H9 (cell line): ENCODE results near the gene MALSU1. TPM values are rescaled to one million over a fixed set of nuclear protein-coding genes. Genes with fewer than 3 reads are reported as not detected.

Experiments used
- DNase-seq: peaks from one replicate; pipeline ENCODE4 v3.0.0-alpha.2; 2017
- H2AFZ ChIP-seq: one replicate; pipeline ENCODE4 v1.6.1; 2013; ENCODE audit warnings: mild to moderate bottlenecking, low read length, control low read depth, moderate library complexity
- H2AK5ac ChIP-seq: 2 replicates; pipeline ENCODE4 v1.6.1; 2013; ENCODE audit warnings: low read length, control low read depth, mixed read lengths; ENCODE audit not compliant: insufficient read length
- H2BK120ac ChIP-seq: one replicate; pipeline ENCODE4 v1.6.1; 2013; ENCODE audit warnings: low read depth, mild to moderate bottlenecking, low read length, control low read depth, inconsistent platforms; ENCODE audit not compliant: poor library complexity, severe bottlenecking
- H2BK12ac ChIP-seq: 2 replicates; pipeline ENCODE4 v1.6.1; 2013; ENCODE audit warnings: low read length, control low read depth, mixed read lengths, low read depth; ENCODE audit not compliant: insufficient read length
- H2BK15ac ChIP-seq: 2 replicates; pipeline ENCODE4 v1.6.1; 2013; ENCODE audit warnings: low read depth, low read length, control low read depth
- H2BK20ac ChIP-seq: one replicate; pipeline ENCODE4 v1.6.1; 2013; ENCODE audit warnings: low read depth, mild to moderate bottlenecking, low read length, control low read depth, inconsistent platforms; ENCODE audit not compliant: poor library complexity, severe bottlenecking
- H2BK5ac ChIP-seq: 2 replicates; pipeline ENCODE4 v1.6.1; 2013; ENCODE audit warnings: low read length, control low read depth, mixed read lengths; ENCODE audit not compliant: insufficient read length
- H3K14ac ChIP-seq: 2 replicates; pipeline ENCODE4 v1.6.1; 2013; ENCODE audit warnings: low read length, control low read depth; ENCODE audit not compliant: insufficient read depth
- H3K18ac ChIP-seq: 2 replicates; pipeline ENCODE4 v1.6.1; 2013; ENCODE audit warnings: low read depth, mild to moderate bottlenecking, mixed read lengths, low read length, control low read depth; ENCODE audit not compliant: insufficient read length
- H3K23ac ChIP-seq: 2 replicates; pipeline ENCODE4 v1.6.1; 2013; ENCODE audit warnings: low read length, control low read depth, mixed read lengths, low read depth; ENCODE audit not compliant: insufficient read length
- H3K23me2 ChIP-seq: 2 replicates; pipeline ENCODE4 v1.6.1; 2013; ENCODE audit warnings: low read depth, mild to moderate bottlenecking, mixed read lengths, low read length, control low read depth; ENCODE audit not compliant: insufficient read length, poor library complexity, severe bottlenecking
- H3K27ac ChIP-seq: 2 replicates; pipeline ENCODE4 v1.5.1; 2013; ENCODE audit warnings: low read length, control low read depth, mixed read lengths, low read depth; ENCODE audit not compliant: insufficient read length
- H3K27me3 ChIP-seq: 2 replicates; pipeline ENCODE4 v1.6.1; 2013; ENCODE audit warnings: low read length, control low read depth, inconsistent platforms; ENCODE audit not compliant: insufficient read depth
- H3K4ac ChIP-seq: 2 replicates; pipeline ENCODE4 v1.6.1; 2013; ENCODE audit warnings: low read depth, mild to moderate bottlenecking, control low read depth, inconsistent platforms, low read length, moderate library complexity
- H3K4me1 ChIP-seq: 2 replicates; pipeline ENCODE4 v1.6.1; 2013; ENCODE audit warnings: low read length, control low read depth, inconsistent platforms; ENCODE audit not compliant: insufficient read depth
- H3K4me2 ChIP-seq: 2 replicates; pipeline ENCODE4 v1.6.1; 2013; ENCODE audit warnings: low read length, control low read depth, mixed read lengths; ENCODE audit not compliant: insufficient read length, insufficient read depth
- H3K56ac ChIP-seq: 2 replicates; pipeline ENCODE4 v1.6.1; 2013; ENCODE audit warnings: low read depth, mild to moderate bottlenecking, mixed read lengths, low read length, control low read depth; ENCODE audit not compliant: insufficient read length
- H3K79me1 ChIP-seq: 2 replicates; pipeline ENCODE4 v1.6.1; 2013; ENCODE audit warnings: low read depth, mild to moderate bottlenecking, moderate library complexity, low read length, control low read depth, inconsistent platforms; ENCODE audit not compliant: insufficient read depth, poor library complexity, severe bottlenecking
- H3K79me2 ChIP-seq: 2 replicates; pipeline ENCODE4 v1.6.1; 2013; ENCODE audit warnings: low read length, control low read depth, inconsistent platforms; ENCODE audit not compliant: insufficient read depth
- H3K9ac ChIP-seq: 2 replicates; pipeline ENCODE4 v1.6.1; 2013; ENCODE audit warnings: low read length, control low read depth, mixed read lengths; ENCODE audit not compliant: insufficient read length; ENCODE audit errors: extremely low read depth
- H3K9me3 ChIP-seq: one replicate; pipeline ENCODE4 v1.6.1; 2013; ENCODE audit warnings: low read depth, low read length, inconsistent platforms; ENCODE audit not compliant: control insufficient read depth
- H3T11ph ChIP-seq: one replicate; pipeline ENCODE4 v1.6.1; 2013; ENCODE audit warnings: mild to moderate bottlenecking, low read length, control low read depth, inconsistent platforms
- H4K20me1 ChIP-seq: one replicate; pipeline ENCODE4 v1.6.1; 2013; ENCODE audit not compliant: control insufficient read depth, insufficient read length, insufficient read depth
- H4K5ac ChIP-seq: 2 replicates; pipeline ENCODE4 v1.6.1; 2013; ENCODE audit warnings: low read depth, mild to moderate bottlenecking, mixed read lengths, low read length, control low read depth; ENCODE audit not compliant: insufficient read length
- H4K8ac ChIP-seq: replicated peaks from 2 replicates; pipeline ENCODE4 v1.6.1; 2013; ENCODE audit warnings: low read length, control low read depth, mixed read lengths, low read depth; ENCODE audit not compliant: insufficient read length
- H4K91ac ChIP-seq: 2 replicates; pipeline ENCODE4 v1.6.1; 2013; ENCODE audit warnings: low read depth, mild to moderate bottlenecking, moderate library complexity, mixed read lengths, low read length, control low read depth; ENCODE audit not compliant: insufficient read length
- H3K27ac Mint-ChIP-seq, 3 experiments: 2 replicates in 2 of 3; 3 replicates in 1 of 3; pipeline ENCODE4 v1.8.0; 2020 to 2021; ENCODE audit warnings: mixed read lengths in 3 of 3, mild to moderate bottlenecking in 1 of 3, moderate library complexity in 1 of 3
- H3K27me3 Mint-ChIP-seq: 2 replicates; pipeline ENCODE4 v1.8.0; 2021; ENCODE audit warnings: low read depth, mild to moderate bottlenecking, moderate library complexity, mixed read lengths
- H3K36me3 Mint-ChIP-seq, 3 experiments: 2 replicates in 2 of 3; 3 replicates in 1 of 3; pipeline ENCODE4 v1.8.0; 2020 to 2021; ENCODE audit warnings: low read depth in 3 of 3, mixed read lengths in 3 of 3; ENCODE audit not compliant: insufficient read depth in 1 of 3
- H3K4me1 Mint-ChIP-seq, 2 experiments: 2 replicates each; pipeline ENCODE4 v1.8.0; 2020; ENCODE audit warnings: mixed read lengths in 2 of 2
- H3K4me3 Mint-ChIP-seq, 2 experiments: 2 replicates in 1 of 2; 3 replicates in 1 of 2; pipeline ENCODE4 v1.8.0; 2020 to 2021; ENCODE audit warnings: mild to moderate bottlenecking in 2 of 2, mixed read lengths in 2 of 2, moderate library complexity in 1 of 2
- H3K9me3 Mint-ChIP-seq, 2 experiments: 2 replicates in 1 of 2; 3 replicates in 1 of 2; pipeline ENCODE4 v1.8.0; 2020; ENCODE audit warnings: mild to moderate bottlenecking in 2 of 2, mixed read lengths in 2 of 2, moderate library complexity in 1 of 2
- WGBS: extraction: QIAGEN DNeasy Blood & Tissue Kit; methylation state at CpG from one replicate; pipeline ENCODE4 v1.1.7; 2013; ENCODE audit warnings: missing lambda C conversion rate, low lambda C conversion rate, mixed read lengths; ENCODE audit not compliant: insufficient read length; ENCODE audit errors: extremely low coverage; 5-methylcytosine and 5-hydroxymethylcytosine counted together
- total RNA-seq: library from RNA; stranded (reverse); gene quantifications from 2 replicates; pipeline ENCODE4 v1.2.1, GENCODE V29; 2021
- TF ChIP-seq, protein P1 (sequence below): fragments of 200-600 bp; sonication (generic); conservative IDR thresholded peaks from 3 replicates; pipeline ENCODE4 v1.8.0; 2021; ENCODE audit warnings: antibody characterized with exemption, mild to moderate bottlenecking

The MALSU1 gene
- total RNA-seq, 1 experiment from 2014 or later = 83.4 TPM

DNA sequence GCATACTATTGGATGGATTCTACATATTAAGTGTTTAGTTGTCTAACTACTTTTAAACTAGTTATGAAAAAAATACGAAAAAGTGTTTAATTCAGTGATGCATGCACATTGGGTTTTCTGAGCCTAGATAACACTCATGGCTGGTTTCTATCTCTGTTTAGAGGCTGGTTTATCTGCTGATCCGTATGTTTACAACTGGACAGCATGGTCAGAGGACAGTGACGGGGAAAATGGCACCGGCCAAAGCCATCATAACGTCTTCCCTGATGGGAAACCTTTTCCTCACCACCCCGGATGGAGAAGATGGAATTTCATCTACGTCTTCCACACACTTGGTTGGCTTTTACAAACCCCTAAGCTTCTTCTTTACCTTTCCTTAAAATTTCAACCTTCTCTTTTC is 42.4 kb upstream of the MALSU1 start:
- WGBS = no CpG with 5 or more reads among the region's 7 CpGs
- no peak overlapping the region for H3K23ac ChIP-seq
- H3K79me2 ChIP-seq = no peaks in the 10 kb centered on the region
- H3K27me3 ChIP-seq = no peaks in the 10 kb centered on the region
- no peak overlapping the region for H3K56ac ChIP-seq
- H3T11ph ChIP-seq = no peak overlapping the region
- no peak overlapping the region for H2BK120ac ChIP-seq
- no peaks in the 10 kb centered on the region for H3K9me3 ChIP-seq
- no peaks in the 10 kb centered on the region for H3K79me1 ChIP-seq
- no peak overlapping the region for H4K8ac ChIP-seq
- H3K36me3 Mint-ChIP-seq = no peaks in the 10 kb centered on the region
- peaks cover under 1% of the 10 kb centered on the region; the same call in 1 of the 2 replicates for H3K27me3 Mint-ChIP-seq
- H2BK5ac ChIP-seq = no peak overlapping the region
- no peak overlapping the region for H3K4me3 Mint-ChIP-seq
- peaks cover 0 to 3% of the 10 kb centered on the region in 2 experiments; a peak in 1 of 5 replicates for H3K9me3 Mint-ChIP-seq
- H3K4me1 ChIP-seq = no peaks in the 10 kb centered on the region
- no peak overlapping the region for H4K91ac ChIP-seq
- no peak for DNase-seq
- H2BK12ac ChIP-seq = no peak overlapping the region
- no peak overlapping the region for H3K4ac ChIP-seq
- H3K18ac ChIP-seq = no peak overlapping the region
- H3K4me1 Mint-ChIP-seq = no peaks in the 10 kb centered on the region; a peak in 1 of 4 replicates
- no peaks in the 10 kb centered on the region for H4K20me1 ChIP-seq
- no peak overlapping the region for H3K27ac Mint-ChIP-seq
- H2BK15ac ChIP-seq = no peak overlapping the region
- no peaks in the 10 kb centered on the region for H3K23me2 ChIP-seq
- H2AK5ac ChIP-seq = no peak overlapping the region
- H2BK20ac ChIP-seq = no peak overlapping the region
- H4K5ac ChIP-seq = no peak overlapping the region
- H3K9ac ChIP-seq = no peak overlapping the region
- no peak overlapping the region for H3K27ac ChIP-seq
- H2AFZ ChIP-seq = no peak overlapping the region
- no peak overlapping the region for H3K4me2 ChIP-seq
- TF ChIP-seq, protein P1, sequence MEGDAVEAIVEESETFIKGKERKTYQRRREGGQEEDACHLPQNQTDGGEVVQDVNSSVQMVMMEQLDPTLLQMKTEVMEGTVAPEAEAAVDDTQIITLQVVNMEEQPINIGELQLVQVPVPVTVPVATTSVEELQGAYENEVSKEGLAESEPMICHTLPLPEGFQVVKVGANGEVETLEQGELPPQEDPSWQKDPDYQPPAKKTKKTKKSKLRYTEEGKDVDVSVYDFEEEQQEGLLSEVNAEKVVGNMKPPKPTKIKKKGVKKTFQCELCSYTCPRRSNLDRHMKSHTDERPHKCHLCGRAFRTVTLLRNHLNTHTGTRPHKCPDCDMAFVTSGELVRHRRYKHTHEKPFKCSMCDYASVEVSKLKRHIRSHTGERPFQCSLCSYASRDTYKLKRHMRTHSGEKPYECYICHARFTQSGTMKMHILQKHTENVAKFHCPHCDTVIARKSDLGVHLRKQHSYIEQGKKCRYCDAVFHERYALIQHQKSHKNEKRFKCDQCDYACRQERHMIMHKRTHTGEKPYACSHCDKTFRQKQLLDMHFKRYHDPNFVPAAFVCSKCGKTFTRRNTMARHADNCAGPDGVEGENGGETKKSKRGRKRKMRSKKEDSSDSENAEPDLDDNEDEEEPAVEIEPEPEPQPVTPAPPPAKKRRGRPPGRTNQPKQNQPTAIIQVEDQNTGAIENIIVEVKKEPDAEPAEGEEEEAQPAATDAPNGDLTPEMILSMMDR = no peak
- no peak overlapping the region; the same call in 1 of the 2 replicates for H3K14ac ChIP-seq
